Suprapubic skin (tissue), 4 donors: ENCODE data around the gene HFM1. TPM values are rescaled to one million over a fixed set of nuclear protein-coding genes. Genes with fewer than 3 reads are reported as not detected.

Experiments used
- DNase-seq, 2 donors: peaks; one replicate each; pipeline ENCODE4 v3.0.0-alpha.2; 2019; ENCODE audit warnings: low spot score in 2 of 2
- H3K27ac ChIP-seq: fragments of 200-600 bp; sonication (generic); one replicate; pipeline ENCODE4 v1.5.1; 2019
- H3K27me3 ChIP-seq: fragments of 200-600 bp; sonication (generic); one replicate; pipeline ENCODE4 v1.5.1; 2019
- H3K36me3 ChIP-seq: fragments of 200-600 bp; sonication (generic); one replicate; pipeline ENCODE4 v1.5.1; 2019
- H3K4me1 ChIP-seq: fragments of 200-600 bp; sonication (generic); one replicate; pipeline ENCODE4 v1.5.1; 2019
- H3K4me3 ChIP-seq: fragments of 200-600 bp; sonication (generic); one replicate; pipeline ENCODE4 v1.5.1; 2019; ENCODE audit warnings: mild to moderate bottlenecking
- H3K9me3 ChIP-seq: fragments of 200-600 bp; sonication (generic); one replicate; pipeline ENCODE4 v1.5.1; 2019
- EP300 ChIP-seq: sonication (generic); formaldehyde crosslinking; IDR thresholded peaks from one replicate; pipeline ENCODE4 v1.6.1; 2017; ENCODE audit warnings: antibody characterized with exemption
- POLR2A ChIP-seq, 2 donors: fragments of 450-650 bp; IDR thresholded peaks; one replicate each; pipeline ENCODE4 v1.6.1; 2017; ENCODE audit warnings: antibody characterized with exemption in 2 of 2, mild to moderate bottlenecking in 2 of 2, moderate library complexity in 2 of 2
- POLR2AphosphoS5 ChIP-seq, 3 donors: sonication (generic); formaldehyde crosslinking; IDR thresholded peaks; one replicate each; pipeline ENCODE4 v1.6.1; 2017; ENCODE audit warnings: antibody characterized with exemption in 3 of 3
- WGBS: methylation state at CpG from one replicate; pipeline ENCODE4 v1.1.5; 2018; 5-methylcytosine and 5-hydroxymethylcytosine counted together
- total RNA-seq, 4 donors: library from RNA; depleted of rRNA; stranded (reverse); fragments of >200 nt; gene quantifications; one replicate each; pipeline ENCODE4 v1.1.0, GENCODE V29; 2016
- TF ChIP-seq, protein P1 (sequence below), 2 donors: fragments of 200-600 bp in 1 of 2; fragments of 450-650 bp in 1 of 2; sonication (generic) in 1 of 2; IDR thresholded peaks; one replicate each; pipeline ENCODE4 v1.5.1; 2016 to 2019; ENCODE audit warnings: antibody characterized with exemption in 2 of 2, mild to moderate bottlenecking in 1 of 2, moderate library complexity in 1 of 2

HFM1 gene
- total RNA-seq, 4 donors from 2014 or later: 1.0 TPM; not detected in 3

DNA sequence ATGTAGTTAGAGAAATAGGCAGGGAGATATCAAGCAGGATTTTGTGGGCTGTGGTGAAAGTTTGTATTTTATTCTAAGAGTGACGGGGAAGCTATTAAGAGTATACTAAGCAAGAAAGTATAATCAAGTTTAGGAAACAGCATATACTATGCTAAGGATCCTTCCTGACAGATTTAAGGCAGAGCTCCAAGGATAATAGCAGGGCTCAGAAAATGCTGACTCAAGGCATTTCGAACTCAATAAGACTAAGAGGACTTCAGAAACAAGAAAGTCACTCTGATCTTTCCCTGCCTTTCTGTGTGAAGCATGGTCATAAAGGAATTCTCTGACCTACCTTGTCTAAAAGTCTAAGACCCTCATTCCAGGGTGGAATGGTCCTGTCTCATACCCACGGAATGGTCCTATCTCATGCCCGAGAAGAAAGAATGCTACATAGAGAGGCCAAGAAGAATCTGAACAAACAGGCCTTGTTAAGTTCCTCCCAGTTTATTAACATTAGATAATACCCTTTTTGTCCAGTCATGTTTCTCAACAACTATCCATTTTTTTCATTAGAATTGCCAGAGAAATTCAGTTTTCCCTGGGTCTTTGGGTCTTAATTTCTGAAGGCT is 59.1 kb downstream of the HFM1 start:
- H3K9me3 ChIP-seq: no peaks in the 10 kb centered on the region
- H3K4me3 ChIP-seq: no peak overlapping the region
- WGBS: 63% methylated on average over 4 of the region's 4 CpGs
- H3K27ac ChIP-seq: no peak overlapping the region
- H3K27me3 ChIP-seq: no peaks in the 10 kb centered on the region
- TF ChIP-seq, protein P1, sequence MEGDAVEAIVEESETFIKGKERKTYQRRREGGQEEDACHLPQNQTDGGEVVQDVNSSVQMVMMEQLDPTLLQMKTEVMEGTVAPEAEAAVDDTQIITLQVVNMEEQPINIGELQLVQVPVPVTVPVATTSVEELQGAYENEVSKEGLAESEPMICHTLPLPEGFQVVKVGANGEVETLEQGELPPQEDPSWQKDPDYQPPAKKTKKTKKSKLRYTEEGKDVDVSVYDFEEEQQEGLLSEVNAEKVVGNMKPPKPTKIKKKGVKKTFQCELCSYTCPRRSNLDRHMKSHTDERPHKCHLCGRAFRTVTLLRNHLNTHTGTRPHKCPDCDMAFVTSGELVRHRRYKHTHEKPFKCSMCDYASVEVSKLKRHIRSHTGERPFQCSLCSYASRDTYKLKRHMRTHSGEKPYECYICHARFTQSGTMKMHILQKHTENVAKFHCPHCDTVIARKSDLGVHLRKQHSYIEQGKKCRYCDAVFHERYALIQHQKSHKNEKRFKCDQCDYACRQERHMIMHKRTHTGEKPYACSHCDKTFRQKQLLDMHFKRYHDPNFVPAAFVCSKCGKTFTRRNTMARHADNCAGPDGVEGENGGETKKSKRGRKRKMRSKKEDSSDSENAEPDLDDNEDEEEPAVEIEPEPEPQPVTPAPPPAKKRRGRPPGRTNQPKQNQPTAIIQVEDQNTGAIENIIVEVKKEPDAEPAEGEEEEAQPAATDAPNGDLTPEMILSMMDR (IDR thresholded peaks at IDR 0.05): no peak
- H3K36me3 ChIP-seq: no peaks in the 10 kb centered on the region
- no peak for DNase-seq
- H3K4me1 ChIP-seq: no peaks in the 10 kb centered on the region

DNA sequence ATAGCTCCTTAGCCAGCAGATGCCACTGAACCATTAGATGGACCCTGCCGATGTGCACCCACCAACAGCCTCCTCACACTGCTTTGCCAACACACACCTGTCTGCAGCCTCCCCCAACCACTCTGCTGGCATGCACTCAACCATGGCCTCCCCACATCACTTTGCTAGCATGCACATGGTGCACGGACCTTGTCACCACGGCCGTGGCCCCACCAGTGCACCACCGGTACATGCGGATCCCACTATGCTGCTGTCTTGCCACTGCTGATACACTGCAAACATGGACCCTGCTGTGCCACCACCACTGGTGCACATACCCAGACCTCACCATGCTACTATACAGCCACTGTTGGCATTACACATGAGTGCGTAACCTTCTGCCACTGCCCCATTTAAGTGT is 66.1 kb downstream of the HFM1 start:
- Histone ChIP-seq H3K9me3 (no peaks in the 10 kb centered on the region), H3K36me3 (no peaks in the 10 kb centered on the region), H3K4me3 (no peak overlapping the region), H3K27ac (no peak overlapping the region), H3K27me3 (no peaks in the 10 kb centered on the region), H3K4me1 (no peaks in the 10 kb centered on the region)
- WGBS: 98% methylated on average over 6 of the region's 7 CpGs
- no peak for TF ChIP-seq EP300
- TF ChIP-seq, protein P1 (IDR thresholded peaks at IDR 0.05): no peak
- no peak for TF ChIP-seq POLR2A (IDR thresholded peaks at IDR 0.05)
- TF ChIP-seq POLR2AphosphoS5 (IDR thresholded peaks at IDR 0.05): no peak
- DNase-seq: no peak

DNA sequence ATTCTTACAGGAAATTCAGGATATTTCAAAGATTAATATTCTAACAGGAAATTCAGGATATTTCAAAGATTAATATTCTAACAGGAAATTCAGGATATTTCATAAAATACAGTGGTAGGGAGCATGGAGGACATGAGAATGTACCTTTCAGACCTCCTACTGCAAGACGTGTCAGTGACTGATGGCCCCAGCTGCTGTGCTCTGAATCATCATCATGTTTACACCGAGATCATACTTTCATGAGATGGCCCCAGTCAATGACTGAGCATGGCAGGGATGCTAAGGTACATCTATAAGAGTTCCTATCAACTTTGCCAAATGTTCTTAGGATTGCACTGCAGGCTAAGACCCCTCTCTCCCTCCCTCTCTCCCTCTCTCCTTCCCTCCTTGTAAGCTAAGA is 69.0 kb downstream of the HFM1 start:
- Histone ChIP-seq H3K27ac (no peak overlapping the region), H3K4me1 (no peaks in the 10 kb centered on the region), H3K9me3 (peaks cover 5% of the 10 kb centered on the region), H3K27me3 (no peaks in the 10 kb centered on the region), H3K36me3 (no peaks in the 10 kb centered on the region), H3K4me3 (no peak overlapping the region)
- TF ChIP-seq POLR2AphosphoS5 (IDR thresholded peaks at IDR 0.05) (no peak), EP300 (no peak), POLR2A (IDR thresholded peaks at IDR 0.05) (no peak)
- TF ChIP-seq, protein P1 (IDR thresholded peaks at IDR 0.05): no peak
- WGBS: 55% methylated on average over 2 of the region's 2 CpGs
- DNase-seq: no peak

DNA sequence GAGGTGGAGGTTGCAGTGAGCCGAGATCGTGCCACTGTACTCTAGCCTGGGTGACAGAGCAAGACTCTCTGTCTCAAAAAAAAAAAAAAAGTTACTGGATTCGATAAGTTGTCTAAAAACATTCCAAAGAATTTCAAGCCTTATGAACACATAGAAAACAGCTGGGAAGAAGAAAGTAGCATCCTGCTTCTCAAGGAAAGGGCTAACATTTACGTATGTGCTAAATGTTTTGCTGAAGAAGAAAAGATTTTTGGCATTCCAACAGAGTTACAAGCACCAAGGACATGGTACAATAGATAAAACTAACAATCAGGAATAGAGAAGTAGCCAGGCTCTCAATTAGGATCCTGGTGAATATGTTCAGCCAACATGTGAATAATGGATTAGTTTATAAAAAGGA is 69.8 kb downstream of the HFM1 start:
- H3K36me3 ChIP-seq: no peaks in the 10 kb centered on the region
- no peak overlapping the region for H3K4me3 ChIP-seq
- WGBS: 81% methylated on average over 4 of the region's 4 CpGs
- H3K4me1 ChIP-seq: no peaks in the 10 kb centered on the region
- no peak for TF ChIP-seq POLR2A (IDR thresholded peaks at IDR 0.05)
- TF ChIP-seq, protein P1 (IDR thresholded peaks at IDR 0.05): no peak
- no peak for TF ChIP-seq POLR2AphosphoS5 (IDR thresholded peaks at IDR 0.05)
- TF ChIP-seq EP300: no peak
- H3K27ac ChIP-seq: no peak overlapping the region
- H3K27me3 ChIP-seq: no peaks in the 10 kb centered on the region
- H3K9me3 ChIP-seq: peaks cover 5% of the 10 kb centered on the region
- no peak for DNase-seq

DNA sequence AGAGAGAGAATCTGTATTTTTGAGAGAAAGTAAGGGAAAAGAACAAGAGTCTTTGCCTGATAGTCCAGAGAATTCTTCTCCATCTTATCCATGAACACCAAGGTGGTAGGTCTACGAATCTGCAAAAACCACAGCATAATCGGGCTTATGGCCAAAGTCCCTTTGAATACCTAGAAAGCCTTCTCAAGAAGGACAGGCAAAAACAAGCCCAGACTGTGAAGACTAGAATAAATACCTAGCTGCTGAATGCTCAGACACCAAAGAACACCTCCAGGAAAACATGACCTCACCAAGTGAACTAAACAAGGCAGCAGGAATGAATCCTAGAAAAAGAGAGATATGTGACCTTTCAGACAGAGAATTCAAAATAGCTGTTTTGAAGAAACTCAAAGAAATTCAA is 79.2 kb downstream of the HFM1 start:
- no peak overlapping the region for H3K4me3 ChIP-seq
- H3K27ac ChIP-seq: no peak overlapping the region
- H3K9me3 ChIP-seq: no peaks in the 10 kb centered on the region
- no peaks in the 10 kb centered on the region for H3K4me1 ChIP-seq
- TF ChIP-seq, protein P1 (IDR thresholded peaks at IDR 0.05): no peak
- TF ChIP-seq POLR2AphosphoS5 (IDR thresholded peaks at IDR 0.05): no peak
- no peak for TF ChIP-seq EP300
- no peak for TF ChIP-seq POLR2A (IDR thresholded peaks at IDR 0.05)
- no peak for DNase-seq
- 76% methylated on average over 2 of the region's 2 CpGs for WGBS
- H3K27me3 ChIP-seq: no peaks in the 10 kb centered on the region
- H3K36me3 ChIP-seq: no peaks in the 10 kb centered on the region
